Midbrain (tissue), 1 donor: ENCODE results near the gene CDCA5.

ENCODE experiments used
- DNase-seq: peaks from one replicate; lab custom pipeline; 2025; lab: John Stamatoyannopoulos, UW

Gene CDCA5

GRCh38 chr11:65071907-65072630 is 11.8 kb downstream of the CDCA5 start:
- DNase-seq, result no peak

- DNase-seq, result no peak
Measured at GRCh38 chr11:65069217-65069616, 14.6 kb downstream of the CDCA5 start.

GRCh38 chr11:65067446-65067845 is 16.4 kb downstream of the CDCA5 start:
- no peak for DNase-seq

- no peak for DNase-seq
Measured at GRCh38 chr11:65066805-65067291, 17.0 kb downstream of the CDCA5 start.

GRCh38 chr11:65066315-65066714 is 17.5 kb downstream of the CDCA5 start:
- no peak for DNase-seq

DNA sequence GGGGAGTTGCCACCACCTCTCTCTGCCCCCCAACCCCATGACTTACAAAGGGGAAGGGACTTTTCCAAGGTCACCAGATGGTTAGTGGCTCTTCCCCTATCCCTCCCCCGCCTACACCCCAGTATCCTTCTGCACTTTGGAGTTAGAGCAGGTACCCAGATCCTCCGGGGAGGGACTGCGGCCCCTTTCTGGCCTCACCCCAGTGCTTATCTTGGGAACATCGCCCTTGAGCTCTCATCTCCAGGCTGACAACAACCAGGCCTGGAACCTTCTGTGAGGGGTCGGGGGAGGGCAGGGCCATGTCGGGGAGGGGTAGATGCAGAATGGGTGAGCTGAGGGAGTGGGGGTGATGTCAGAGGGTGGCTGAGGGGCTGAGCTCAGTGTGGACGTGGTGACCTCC is 18.0 kb downstream of the CDCA5 start:
- no peak for DNase-seq

DNA sequence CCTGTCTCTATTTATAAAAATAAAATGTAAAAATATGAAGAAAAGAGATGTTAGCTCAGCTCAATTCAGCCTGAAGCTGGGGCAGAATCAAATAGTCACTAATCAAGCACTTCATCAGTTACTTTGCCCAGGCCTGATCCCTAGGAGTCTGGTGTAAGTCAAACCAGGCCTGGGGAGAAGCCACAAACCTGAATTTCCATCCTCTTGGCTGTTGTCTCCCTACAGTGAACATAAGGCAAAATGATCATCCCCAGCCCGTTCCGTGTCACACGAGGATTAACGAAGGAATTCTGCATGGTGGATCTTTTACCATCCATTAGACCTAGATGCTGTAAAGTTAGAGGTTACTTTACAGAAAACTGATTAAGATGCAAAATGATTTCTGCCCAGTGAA is 19.0 kb downstream of the CDCA5 start:
- DNase-seq, result no peak

DNA sequence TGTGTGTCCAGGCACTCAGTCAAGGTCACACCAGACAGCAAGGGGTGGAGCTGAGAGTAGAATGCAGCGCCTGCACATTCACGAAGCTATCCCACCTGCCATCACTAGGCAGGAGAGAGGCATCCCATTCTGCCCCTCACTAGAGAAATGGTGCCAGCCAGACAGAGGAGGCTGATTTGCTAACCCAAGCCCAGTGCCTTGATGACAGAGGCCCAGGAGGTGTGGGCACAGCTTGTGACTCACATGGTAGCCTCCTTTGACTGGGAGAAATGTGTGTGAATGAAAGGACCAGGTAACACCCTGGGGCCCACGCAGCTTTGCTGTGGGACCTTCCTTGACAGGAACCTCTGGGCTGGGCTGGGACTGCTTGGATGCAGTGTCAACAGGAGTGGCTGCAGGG is 20.3 kb downstream of the CDCA5 start:
- no peak for DNase-seq

- no peak for DNase-seq
Measured at GRCh38 chr11:65060913-65061408, 22.9 kb downstream of the CDCA5 start.

GRCh38 chr11:65059959-65060824 is 23.6 kb downstream of the CDCA5 start:
- no peak for DNase-seq

DNA sequence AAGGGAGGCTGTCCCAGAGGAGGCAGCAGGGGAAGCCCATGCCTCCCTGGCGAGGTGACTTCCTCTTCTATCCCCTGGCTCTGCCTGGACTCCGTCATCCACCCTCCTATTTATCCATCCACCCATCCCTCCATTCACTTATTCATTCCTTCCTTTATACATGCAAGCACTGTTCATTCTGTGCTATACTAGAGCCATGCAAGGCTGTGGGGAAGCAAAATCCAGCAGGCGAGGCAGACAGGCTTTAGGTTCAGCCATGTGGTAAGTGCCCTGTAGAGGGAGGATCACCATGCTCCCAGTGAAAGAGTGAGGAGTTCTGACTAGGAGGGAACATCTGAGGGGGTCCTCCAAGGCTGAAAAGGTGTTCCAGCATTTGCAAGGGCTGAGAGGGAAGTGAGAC is 24.3 kb downstream of the CDCA5 start:
- no peak for DNase-seq

GRCh38 chr11:65058419-65059054 is 25.3 kb downstream of the CDCA5 start, which contains the start of gene NAALADL1:
NAALADL1 (minus strand) TSS chr11:65058553; CDS start chr11:65058521, 32 bp downstream.
- no peak for DNase-seq

GRCh38 chr11:65058012-65058411 is 25.8 kb downstream of the CDCA5 start:
- no peak for DNase-seq

DNA sequence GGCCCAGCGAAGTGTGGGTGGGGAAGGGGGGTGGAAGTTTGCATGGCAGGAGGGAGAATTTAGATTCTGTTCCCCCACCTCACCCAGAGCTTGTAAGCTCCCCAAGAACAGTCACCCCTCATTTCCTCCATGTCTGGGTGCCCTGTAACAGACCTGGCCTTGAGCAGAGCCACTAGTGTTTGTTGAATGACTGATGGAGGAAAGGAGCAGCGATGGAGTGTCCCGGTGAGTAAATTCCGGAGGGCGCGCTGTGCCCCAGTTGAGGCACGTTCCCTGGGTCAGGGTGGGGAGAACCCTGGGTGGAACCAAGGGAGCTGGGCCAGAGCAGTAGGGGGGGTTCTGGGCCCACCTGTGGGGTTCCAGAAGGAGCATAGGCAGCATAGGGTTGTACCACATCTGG is 26.3 kb downstream of the CDCA5 start:
- no peak for DNase-seq

DNA sequence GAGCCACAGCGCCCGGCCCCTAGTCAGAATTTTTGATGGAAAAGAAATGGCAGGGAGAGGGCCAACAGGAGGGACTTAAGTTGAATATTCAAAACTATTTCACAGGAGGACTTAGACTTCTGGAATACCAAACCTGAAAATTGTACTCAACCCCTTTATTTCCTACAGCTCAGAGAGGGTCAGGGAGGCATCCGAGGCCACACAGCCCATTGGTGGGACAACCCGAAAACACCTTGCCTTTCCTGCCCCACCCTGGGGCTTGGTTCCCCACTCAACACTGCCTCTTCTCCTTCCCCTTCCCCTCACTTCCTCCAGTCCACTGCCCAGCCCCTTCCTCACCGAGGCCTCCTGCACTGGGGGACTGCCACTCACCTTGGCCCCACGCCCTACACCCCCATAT is 26.8 kb downstream of the CDCA5 start:
- no peak for DNase-seq

DNA sequence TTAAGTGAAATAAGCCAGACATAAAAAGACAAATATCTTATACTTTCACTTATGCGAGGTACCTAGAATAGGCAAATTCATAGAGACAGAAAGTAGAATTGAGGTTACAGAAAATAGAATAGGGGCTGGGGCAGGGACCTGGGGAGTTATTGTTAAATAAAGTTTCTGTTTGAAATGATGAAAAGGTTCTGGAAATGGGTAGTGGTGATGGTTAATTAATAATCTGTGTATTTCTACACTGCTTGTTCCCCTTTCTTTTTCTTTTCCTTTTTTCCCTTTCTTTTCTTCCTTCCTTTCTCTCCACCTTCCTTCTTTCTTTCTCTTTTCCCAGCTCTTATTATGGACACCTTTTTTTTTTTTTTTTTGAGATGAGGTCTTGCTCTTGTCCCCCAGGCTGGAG is 28.3 kb downstream of the CDCA5 start:
- no peak for DNase-seq

DNA sequence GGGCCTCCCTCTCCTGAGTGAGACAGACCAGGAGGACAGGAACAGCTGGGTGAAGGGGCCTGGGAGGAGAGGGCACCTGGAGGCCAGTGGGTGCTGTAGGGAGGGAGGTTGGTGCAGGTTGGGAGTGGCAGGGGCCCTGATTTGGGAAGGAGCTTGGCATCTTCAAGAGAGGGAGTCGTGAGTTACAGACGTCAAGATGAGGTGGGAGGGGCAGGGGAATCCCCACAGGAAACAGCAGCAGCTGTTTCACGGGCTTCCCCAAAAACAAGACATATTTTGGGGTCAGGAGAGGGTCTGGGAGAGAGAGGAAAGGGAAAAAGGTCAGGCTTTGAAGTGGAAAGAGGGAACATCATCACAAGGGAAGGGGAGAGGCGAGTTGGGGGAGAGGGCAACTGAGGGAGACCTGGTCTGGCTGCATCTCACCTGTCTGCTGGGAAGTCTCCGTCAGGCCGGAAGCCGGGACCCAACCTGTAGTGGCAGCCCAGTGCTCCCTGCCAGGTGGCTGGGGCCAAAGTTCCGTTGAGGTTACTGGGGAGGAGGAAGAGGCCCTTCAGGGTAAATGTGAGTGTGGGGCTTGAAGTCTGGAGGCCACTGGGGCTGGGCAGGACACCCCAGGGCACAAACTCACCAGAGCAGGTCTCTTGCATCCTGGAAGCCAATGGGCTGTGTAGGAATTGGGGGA is 29.9 kb downstream of the CDCA5 start:
- no peak for DNase-seq

GRCh38 chr11:65051398-65051858 is 32.4 kb downstream of the CDCA5 start:
- no peak for DNase-seq

GRCh38 chr11:65047581-65048422 is 36.0 kb downstream of the CDCA5 start:
- DNase-seq, result no peak

- no peak for DNase-seq
Measured at GRCh38 chr11:65045728-65046127, 38.1 kb downstream of the CDCA5 start.

DNA sequence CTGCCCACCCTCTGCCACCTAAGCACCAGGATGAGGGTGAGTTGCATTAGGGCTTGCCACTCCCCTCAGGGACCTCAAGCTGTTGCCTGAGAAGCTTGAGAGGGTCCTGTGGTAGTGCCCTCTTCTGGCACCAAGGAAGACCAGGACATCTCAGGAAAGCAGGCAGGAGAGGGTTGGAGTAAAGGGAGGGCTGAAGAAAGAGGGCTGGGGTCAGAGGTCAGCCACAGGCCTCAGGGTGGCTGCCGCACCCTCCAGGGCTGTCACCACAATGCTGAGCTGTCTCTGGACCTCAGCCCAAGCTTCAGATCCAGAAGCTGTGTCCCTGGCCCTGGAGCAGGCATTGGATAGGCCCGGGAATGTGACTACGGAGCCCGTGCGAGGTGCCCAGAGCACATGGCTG is 38.8 kb downstream of the CDCA5 start:
- DNase-seq, result no peak
